ENCODE data around the gene TEAD1. TPM values are rescaled to one million over a fixed set of nuclear protein-coding genes. Genes with fewer than 3 reads are reported as not detected.

The TEAD1 gene
- total RNA-seq, 4 donors from 2014 or later, result 38.8 to 110 (median 75.3) TPM

GRCh38 chr11:12938590-12939247 is 264.5 kb downstream of the TEAD1 start:
- Histone ChIP-seq H3K9me3 (no peaks in the 10 kb centered on the region), H3K27me3 (no peaks in the 10 kb centered on the region), H3K27ac (no peak overlapping the region), H3K4me3 (no peak overlapping the region), H3K36me3 (no peaks in the 10 kb centered on the region), H3K4me1 (no peaks in the 10 kb centered on the region)
- DNase-seq, result no peak
- intact Hi-C loops (cut with DNase I; ENCODE audit: low total_unique reads), result no loop called here
- TF ChIP-seq POLR2A (IDR thresholded peaks at IDR 0.05) (no peak), CTCF (IDR thresholded peaks at IDR 0.05) (no peak)

GRCh38 chr11:12941671-12942070 is 267.4 kb downstream of the TEAD1 start:
- Histone ChIP-seq H3K4me1 (no peaks in the 10 kb centered on the region), H3K27ac (no peak overlapping the region), H3K9me3 (no peaks in the 10 kb centered on the region), H3K36me3 (no peaks in the 10 kb centered on the region), H3K27me3 (no peaks in the 10 kb centered on the region), H3K4me3 (no peak overlapping the region)
- intact Hi-C loops (cut with DNase I; ENCODE audit: low total_unique reads), result no loop called here
- no peak for DNase-seq
- no peak for TF ChIP-seq CTCF (IDR thresholded peaks at IDR 0.05)
- TF ChIP-seq POLR2A (IDR thresholded peaks at IDR 0.05), result no peak

- Histone ChIP-seq H3K27me3 (no peaks in the 10 kb centered on the region), H3K4me1 (no peaks in the 10 kb centered on the region), H3K4me3 (no peak overlapping the region), H3K36me3 (no peaks in the 10 kb centered on the region), H3K27ac (no peak overlapping the region), H3K9me3 (no peaks in the 10 kb centered on the region)
- intact Hi-C loops (cut with DNase I; ENCODE audit: low total_unique reads), result no loop called here
- no peak for DNase-seq
- TF ChIP-seq CTCF (IDR thresholded peaks at IDR 0.05), result no peak
- no peak for TF ChIP-seq POLR2A (IDR thresholded peaks at IDR 0.05)
Observed at GRCh38 chr11:12942157-12942556, 267.9 kb downstream of the TEAD1 start.

- no peak overlapping the region for H3K27ac ChIP-seq
- no peak overlapping the region for H3K4me3 ChIP-seq
- no peak for DNase-seq
- TF ChIP-seq POLR2A (IDR thresholded peaks at IDR 0.05), result no peak
- TF ChIP-seq CTCF (IDR thresholded peaks at IDR 0.05), result no peak
- H3K27me3 ChIP-seq, result no peaks in the 10 kb centered on the region
- no peaks in the 10 kb centered on the region for H3K9me3 ChIP-seq
- no peaks in the 10 kb centered on the region for H3K36me3 ChIP-seq
- H3K4me1 ChIP-seq, result no peaks in the 10 kb centered on the region
- intact Hi-C loops (cut with DNase I; ENCODE audit: low total_unique reads), result no loop called here
Observed at GRCh38 chr11:12943311-12943710, 269.1 kb downstream of the TEAD1 start.

GRCh38 chr11:12944889-12945288 is 270.7 kb downstream of the TEAD1 start:
- Histone ChIP-seq H3K4me1 (no peaks in the 10 kb centered on the region), H3K36me3 (no peaks in the 10 kb centered on the region), H3K4me3 (no peak overlapping the region), H3K9me3 (no peaks in the 10 kb centered on the region), H3K27ac (no peak overlapping the region), H3K27me3 (no peaks in the 10 kb centered on the region)
- intact Hi-C loops (cut with DNase I; ENCODE audit: low total_unique reads), result no loop called here
- no peak for DNase-seq
- no peak for TF ChIP-seq POLR2A (IDR thresholded peaks at IDR 0.05)
- TF ChIP-seq CTCF (IDR thresholded peaks at IDR 0.05), result no peak
